ENCODE measurements around the gene P3H1. TPM values are rescaled to one million over a fixed set of nuclear protein-coding genes. Genes with fewer than 3 reads are reported as not detected.

Gene P3H1
- total RNA-seq, 1 experiment from 2014 or later: 182 TPM

GRCh38 chr1:42747125-42747524 lies 19.7 kb downstream of the P3H1 start:
- peak in 1 of 2 experiments; percentile 23 for DNase-seq (ENCODE audit: low read depth in 1 of 2, low spot score in 2 of 2)
- no peaks in the 10 kb centered on the region for H3K9me3 ChIP-seq (replicated peaks)
- H3K4me3 ChIP-seq: no peak overlapping the region
- H3K27ac ChIP-seq: no peak overlapping the region
- H3K36me3 ChIP-seq: peaks cover 57% of the 10 kb centered on the region
- no peaks in the 10 kb centered on the region for H3K27me3 ChIP-seq (replicated peaks)
- no peaks in the 10 kb centered on the region for H3K4me1 ChIP-seq (replicated peaks)

- Histone ChIP-seq H3K27me3 (replicated peaks) (no peaks in the 10 kb centered on the region), H3K27ac (no peak overlapping the region), H3K4me3 (no peak overlapping the region), H3K36me3 (peaks cover 51% of the 10 kb centered on the region), H3K4me1 (replicated peaks) (no peaks in the 10 kb centered on the region), H3K9me3 (replicated peaks) (no peaks in the 10 kb centered on the region)
- DNase-seq (ENCODE audit: low read depth in 1 of 2, low spot score in 2 of 2): peak in 1 of 2 experiments; percentile 33
Measured at GRCh38 chr1:42746436-42747105, 20.3 kb downstream of the P3H1 start.

- Histone ChIP-seq H3K36me3 (peaks cover 50% of the 10 kb centered on the region), H3K4me1 (replicated peaks) (no peaks in the 10 kb centered on the region), H3K4me3 (no peak overlapping the region), H3K27ac (no peak overlapping the region), H3K27me3 (replicated peaks) (no peaks in the 10 kb centered on the region), H3K9me3 (replicated peaks) (no peaks in the 10 kb centered on the region)
- DNase-seq (ENCODE audit: low read depth in 1 of 2, low spot score in 2 of 2): peak in 1 of 2 experiments; percentile 27
Measured at GRCh38 chr1:42745851-42746250, 21.0 kb downstream of the P3H1 start.

GRCh38 chr1:42744148-42744413 lies 22.7 kb downstream of the P3H1 start:
- Histone ChIP-seq H3K36me3 (peaks cover 38% of the 10 kb centered on the region), H3K27me3 (replicated peaks) (no peaks in the 10 kb centered on the region), H3K4me1 (replicated peaks) (no peaks in the 10 kb centered on the region)

GRCh38 chr1:42743317-42744147 lies 23.3 kb downstream of the P3H1 start:
- DNase-seq (ENCODE audit: low read depth in 1 of 2, low spot score in 2 of 2): no peak
- H3K36me3 ChIP-seq: peaks cover 32% of the 10 kb centered on the region
- H3K4me1 ChIP-seq (replicated peaks): no peaks in the 10 kb centered on the region
- no peaks in the 10 kb centered on the region for H3K9me3 ChIP-seq (replicated peaks)
- no peak overlapping the region for H3K27ac ChIP-seq
- H3K4me3 ChIP-seq: no peak overlapping the region
- no peaks in the 10 kb centered on the region for H3K27me3 ChIP-seq (replicated peaks)

More at GRCh38 chr1:42744148-42744413, 22.7 kb downstream of the P3H1 start:
- Histone ChIP-seq H3K4me3 (no peak overlapping the region), H3K9me3 (replicated peaks) (no peaks in the 10 kb centered on the region), H3K27ac (no peak overlapping the region)
- DNase-seq (ENCODE audit: low read depth in 1 of 2, low spot score in 2 of 2): no peak

GRCh38 chr1:42742617-42743316 lies 24.1 kb downstream of the P3H1 start:
- Histone ChIP-seq H3K36me3 (peaks cover 24% of the 10 kb centered on the region), H3K4me1 (replicated peaks) (no peaks in the 10 kb centered on the region), H3K9me3 (replicated peaks) (no peaks in the 10 kb centered on the region), H3K27me3 (replicated peaks) (no peaks in the 10 kb centered on the region), H3K4me3 (no peak overlapping the region), H3K27ac (no peak overlapping the region)
- DNase-seq (ENCODE audit: low read depth in 1 of 2, low spot score in 2 of 2): no peak

- Histone ChIP-seq H3K4me1 (replicated peaks) (no peaks in the 10 kb centered on the region), H3K27ac (no peak overlapping the region), H3K4me3 (no peak overlapping the region), H3K36me3 (peaks cover 18% of the 10 kb centered on the region), H3K9me3 (replicated peaks) (no peaks in the 10 kb centered on the region), H3K27me3 (replicated peaks) (no peaks in the 10 kb centered on the region)
- DNase-seq (ENCODE audit: low read depth in 1 of 2, low spot score in 2 of 2): no peak
Measured at GRCh38 chr1:42742141-42742540, 24.7 kb downstream of the P3H1 start.

- DNase-seq (ENCODE audit: low read depth in 1 of 2, low spot score in 2 of 2): no peak
- no peak overlapping the region for H3K4me3 ChIP-seq
- no peak overlapping the region for H3K27ac ChIP-seq
Measured at GRCh38 chr1:42741706-42742105, 25.1 kb downstream of the P3H1 start.

GRCh38 chr1:42740851-42741580 lies 25.8 kb downstream of the P3H1 start:
- Histone ChIP-seq H3K27me3 (replicated peaks) (no peaks in the 10 kb centered on the region), H3K4me3 (no peak overlapping the region), H3K36me3 (peaks cover 7% of the 10 kb centered on the region), H3K27ac (no peak overlapping the region), H3K9me3 (replicated peaks) (no peaks in the 10 kb centered on the region), H3K4me1 (replicated peaks) (no peaks in the 10 kb centered on the region)
- no peak for DNase-seq (ENCODE audit: low read depth in 1 of 2, low spot score in 2 of 2)

More at GRCh38 chr1:42741706-42742105, 25.1 kb downstream of the P3H1 start:
- peaks cover 14% of the 10 kb centered on the region for H3K36me3 ChIP-seq
- no peaks in the 10 kb centered on the region for H3K9me3 ChIP-seq (replicated peaks)
- no peaks in the 10 kb centered on the region for H3K4me1 ChIP-seq (replicated peaks)
- no peaks in the 10 kb centered on the region for H3K27me3 ChIP-seq (replicated peaks)

GRCh38 chr1:42739753-42740700 lies 26.8 kb downstream of the P3H1 start, which contains the start of gene CLDN19:
CLDN19 (minus strand) TSS chr1:42740236; CDS start chr1:42740063, 173 bp downstream.
- Histone ChIP-seq H3K4me1 (replicated peaks) (no peaks in the 10 kb centered on the region), H3K9me3 (replicated peaks) (no peaks in the 10 kb centered on the region), H3K36me3 (no peaks in the 10 kb centered on the region), H3K27ac (no peak within 1 kb of the TSS), H3K27me3 (replicated peaks) (no peaks in the 10 kb centered on the region), H3K4me3 (no peak within 1 kb of the TSS)
- no peak for DNase-seq (ENCODE audit: low read depth in 1 of 2, low spot score in 2 of 2)

GRCh38 chr1:42738678-42739226 lies 28.1 kb downstream of the P3H1 start:
- Histone ChIP-seq H3K4me1 (replicated peaks) (no peaks in the 10 kb centered on the region), H3K27ac (no peak overlapping the region), H3K36me3 (no peaks in the 10 kb centered on the region), H3K27me3 (replicated peaks) (no peaks in the 10 kb centered on the region), H3K4me3 (no peak overlapping the region), H3K9me3 (replicated peaks) (no peaks in the 10 kb centered on the region)
- no peak for DNase-seq (ENCODE audit: low read depth in 1 of 2, low spot score in 2 of 2)

GRCh38 chr1:42737986-42738677 lies 28.7 kb downstream of the P3H1 start:
- no peaks in the 10 kb centered on the region for H3K27me3 ChIP-seq (replicated peaks)
- H3K4me3 ChIP-seq: no peak overlapping the region
- DNase-seq (ENCODE audit: low read depth in 1 of 2, low spot score in 2 of 2): no peak
- H3K4me1 ChIP-seq (replicated peaks): no peaks in the 10 kb centered on the region
- no peaks in the 10 kb centered on the region for H3K36me3 ChIP-seq
- no peaks in the 10 kb centered on the region for H3K9me3 ChIP-seq (replicated peaks)
- no peak overlapping the region for H3K27ac ChIP-seq

All from SJSA1 (cell line).